DMS153 treated with DMSO at 0.1 percent for 48 hours (cell line): ENCODE results near the gene CMIP.
A peak's percentile ranks its signal among the peaks of the same experiment; 100 is the strongest.

Experiments
- DNase-seq: peaks from one replicate; lab custom pipeline; 2025; ENCODE audit not compliant: unreplicated experiment; lab: John Stamatoyannopoulos, UW

Gene CMIP

DNA sequence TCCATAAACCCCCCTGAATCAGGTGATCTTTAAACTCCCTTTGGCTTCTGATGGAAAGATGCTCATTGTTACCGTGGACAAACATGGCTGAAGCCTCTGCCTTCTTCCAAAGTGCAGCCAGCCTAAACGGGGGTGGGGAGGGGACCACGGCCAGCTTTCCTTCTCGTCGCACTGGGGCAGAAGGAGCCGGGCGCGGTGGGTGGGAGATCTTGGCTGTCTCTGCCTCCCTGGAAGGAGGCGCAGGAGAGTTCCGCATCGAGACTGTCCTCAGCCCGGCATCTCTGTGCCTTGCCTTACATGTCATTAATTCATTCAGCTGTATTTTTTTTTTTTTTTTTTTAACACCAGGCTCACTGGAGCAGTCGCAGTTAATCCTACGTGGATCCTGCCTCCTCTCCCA, 171.2 kb downstream of the CMIP start:
- no peak for DNase-seq

- DNase-seq, result no peak
These were observed 171.9 kb downstream of the CMIP start for GRCh38 chr16:81616321-81617020.

DNA sequence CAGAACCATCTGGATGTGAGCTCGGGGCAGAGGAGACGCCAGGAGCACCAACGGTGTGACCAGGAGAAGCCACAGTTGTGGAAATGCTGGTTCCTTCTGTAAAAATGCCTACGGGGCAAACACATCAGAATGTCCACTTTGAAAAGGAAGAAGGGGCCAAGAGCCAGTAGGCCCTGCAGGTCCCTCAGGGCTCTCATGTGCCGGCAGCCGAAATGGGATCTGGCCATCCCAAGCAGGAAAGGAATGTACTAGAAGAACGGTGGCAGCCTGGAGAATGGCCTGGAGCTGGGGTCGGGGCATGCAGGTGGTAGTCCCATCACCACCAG, 172.4 kb downstream of the CMIP start:
- no peak for DNase-seq

DNA sequence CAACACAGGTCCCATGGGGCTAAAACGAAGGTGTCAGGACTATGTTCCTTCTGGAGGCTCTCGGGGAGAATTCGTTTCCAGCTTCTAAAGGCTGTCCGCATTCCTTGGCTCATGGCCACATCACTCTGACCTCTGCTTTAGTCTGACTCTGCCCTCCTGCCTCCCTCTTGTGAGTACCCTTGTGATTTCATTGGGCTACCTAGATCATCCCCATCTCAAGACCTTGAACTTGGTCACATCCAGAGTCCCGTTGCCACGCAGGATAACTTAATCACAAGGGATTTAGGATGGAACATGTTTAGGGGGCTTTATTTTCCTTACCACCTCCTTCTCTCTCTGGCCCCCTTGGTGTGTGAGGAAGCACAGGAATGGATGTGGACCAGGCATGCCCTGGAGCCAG, 173.6 kb downstream of the CMIP start:
- no peak for DNase-seq

DNA sequence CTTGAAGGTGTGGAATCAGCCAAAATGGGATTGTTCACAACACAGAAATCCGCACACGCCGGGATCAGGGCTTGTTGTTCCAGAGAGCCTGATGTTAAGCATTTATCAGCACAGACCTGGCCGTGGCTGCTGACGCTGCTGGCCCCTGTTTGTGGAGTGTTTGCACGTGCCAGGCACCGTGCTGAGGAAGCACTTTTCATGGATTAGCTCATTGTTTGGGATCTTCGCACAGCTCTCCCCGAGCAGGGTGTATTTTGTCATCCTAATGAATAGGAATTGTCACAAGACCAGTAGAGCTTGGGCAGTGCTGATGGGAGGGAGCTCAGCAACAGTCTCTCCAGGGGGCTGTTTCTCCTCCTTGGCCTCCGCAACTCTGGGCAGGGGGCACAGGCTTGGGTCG, 174.1 kb downstream of the CMIP start:
- peak; percentile 14 for DNase-seq

DNA sequence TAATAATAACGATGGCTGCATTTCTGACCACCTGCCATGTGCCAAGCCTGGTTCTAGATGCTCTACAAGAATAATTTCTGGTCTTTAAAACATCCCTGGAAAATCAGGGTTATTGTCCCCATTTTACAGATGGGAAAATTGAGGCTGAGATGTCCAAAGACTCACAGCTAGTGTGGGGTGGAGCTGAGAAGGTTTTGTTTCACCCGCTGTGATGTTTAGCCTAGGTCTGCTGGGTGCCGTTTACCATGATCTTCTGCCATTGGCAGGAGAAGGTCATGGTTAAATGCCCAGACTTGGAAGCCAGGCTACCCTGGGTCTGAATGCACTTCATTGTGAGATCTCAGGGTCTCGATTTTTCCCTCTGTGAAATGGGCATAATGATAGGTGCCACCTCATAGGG, 175.4 kb downstream of the CMIP start:
- no peak for DNase-seq

DNA sequence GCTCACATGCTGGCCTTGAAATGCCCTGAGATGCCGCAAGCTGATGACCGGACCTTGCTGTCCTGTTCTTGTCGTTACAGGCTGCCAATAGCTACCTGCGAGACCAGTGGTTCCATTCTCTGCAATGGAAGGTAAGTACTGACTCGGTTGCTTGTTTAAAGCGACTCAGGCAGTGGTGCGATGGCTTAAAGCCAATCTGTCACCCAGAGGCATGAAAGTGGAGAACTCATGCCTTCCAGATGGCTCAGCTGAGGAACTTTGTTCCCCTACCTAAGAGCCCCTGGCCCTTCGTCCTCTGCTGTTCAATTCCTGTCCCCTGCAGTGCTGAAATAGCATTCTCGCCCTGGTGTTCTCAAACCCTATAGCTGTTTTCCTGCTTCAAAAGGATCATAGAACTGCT, 176.2 kb downstream of the CMIP start:
- DNase-seq, result no peak

DNA sequence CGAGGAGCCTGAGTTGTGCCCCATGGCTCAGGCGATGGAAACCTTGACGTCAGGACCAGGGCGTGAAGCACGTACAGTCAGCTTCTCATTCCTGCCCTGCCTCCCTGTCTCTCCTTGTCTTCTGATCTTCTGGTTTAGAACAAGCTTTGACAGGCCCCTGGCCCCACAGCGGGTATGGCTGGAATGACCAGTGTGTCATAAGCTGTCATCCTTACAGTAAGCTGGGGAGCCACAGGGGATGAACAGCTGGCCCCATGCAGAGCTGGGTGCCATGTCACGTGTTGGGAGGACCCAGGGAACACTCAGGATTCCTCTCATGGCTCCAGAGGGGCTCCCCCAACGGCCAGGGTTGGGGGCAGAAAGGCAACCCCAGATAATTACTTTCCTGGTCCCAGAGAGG, 176.9 kb downstream of the CMIP start:
- no peak for DNase-seq

GRCh38 chr16:81623365-81624102, 178.9 kb downstream of the CMIP start:
- DNase-seq, result peak; percentile 44

GRCh38 chr16:81624403-81624759, 179.8 kb downstream of the CMIP start:
- DNase-seq, result no peak

DNA sequence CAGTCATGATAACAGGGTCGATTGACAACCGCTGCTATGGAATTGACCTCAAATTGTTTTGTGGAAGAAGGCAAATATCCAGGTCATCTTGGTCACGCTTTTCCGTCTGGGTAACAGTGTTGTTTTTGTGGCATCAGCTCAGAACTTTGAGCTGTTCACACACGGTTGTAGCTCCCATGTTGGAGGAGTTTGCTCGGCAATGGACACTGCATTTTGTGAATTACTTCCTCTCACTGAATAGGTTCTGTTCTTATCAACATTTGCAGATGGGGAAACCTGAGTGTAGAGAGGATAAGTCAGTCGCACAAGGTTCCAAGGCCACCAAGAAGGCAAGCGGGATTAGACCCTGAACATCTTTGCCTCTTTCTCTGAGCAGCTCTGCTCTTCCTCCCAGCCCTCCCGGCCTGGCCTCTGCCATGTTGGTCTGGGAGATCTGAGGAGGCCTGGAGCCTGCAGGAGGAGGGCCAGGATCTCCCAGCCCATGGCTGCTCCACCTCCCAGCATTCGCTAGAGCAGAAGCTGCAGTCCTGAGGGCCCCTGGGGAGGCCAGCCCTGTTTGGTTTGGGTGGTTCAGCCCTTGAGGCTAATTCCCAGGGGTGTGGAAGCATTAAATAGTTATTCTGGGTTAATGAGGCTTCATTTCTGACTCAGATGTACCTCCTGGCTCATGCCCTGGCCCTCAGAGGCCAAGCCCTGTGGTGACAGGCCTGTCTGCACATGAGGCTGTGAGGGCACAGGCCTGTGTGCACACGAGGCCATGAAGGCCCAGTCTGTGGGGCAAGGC, 180.3 kb downstream of the CMIP start:
- DNase-seq, result peak; percentile 33

DNA sequence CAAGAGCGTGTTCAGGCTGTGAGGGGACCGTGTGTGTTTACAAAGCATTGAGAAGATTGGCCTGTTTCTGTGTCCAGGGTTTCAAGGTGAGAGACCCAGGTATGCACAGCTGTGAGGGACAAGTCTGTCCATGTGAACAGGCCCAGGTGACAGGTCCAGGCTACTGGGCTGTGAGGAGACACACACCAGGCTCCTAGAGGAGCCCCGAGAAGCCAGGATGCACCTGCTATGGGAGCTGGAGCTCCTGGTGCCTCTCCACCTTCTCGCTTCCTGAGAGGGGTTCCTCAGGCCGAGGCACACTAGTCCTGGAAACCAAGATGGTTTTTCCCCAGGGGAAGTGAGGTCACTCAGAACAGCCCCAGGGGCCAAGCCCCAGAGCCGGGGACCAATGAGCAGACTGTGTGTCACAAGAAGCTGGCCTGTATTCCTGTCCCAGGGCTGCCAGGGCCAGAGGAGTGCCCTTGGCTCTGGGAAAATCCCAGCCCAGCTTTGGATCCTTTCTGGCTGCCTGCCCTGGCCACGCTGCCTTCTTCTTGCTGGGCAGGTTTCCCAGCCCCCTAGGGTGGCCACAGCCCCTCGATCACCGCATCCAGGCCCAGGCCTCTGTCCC, 181.0 kb downstream of the CMIP start:
- no peak for DNase-seq

DNA sequence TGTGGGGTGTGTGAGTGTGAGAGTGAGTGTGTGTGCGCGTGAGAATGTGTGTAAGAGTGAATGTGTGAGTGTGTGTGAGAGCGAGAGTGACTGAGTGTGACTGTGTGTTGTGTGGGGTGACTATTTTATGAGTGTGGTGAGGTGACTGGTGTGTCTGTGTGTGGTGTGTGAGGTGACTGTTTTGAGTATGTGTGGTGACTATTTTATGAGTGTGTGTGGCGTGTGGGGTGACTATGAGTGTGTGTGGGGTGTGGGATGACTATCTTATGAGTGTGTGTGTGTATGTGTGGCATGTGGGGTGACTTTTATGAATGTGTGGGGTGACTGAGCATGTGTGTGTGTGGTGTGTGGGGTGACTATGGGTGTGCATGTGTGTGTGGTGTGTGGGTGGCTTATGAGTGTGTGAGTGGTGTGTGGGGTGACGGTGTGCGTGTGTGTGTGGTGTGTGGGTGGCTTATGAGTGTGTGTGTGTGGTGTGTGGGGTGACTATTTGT, 181.6 kb downstream of the CMIP start:
- no peak for DNase-seq

DNA sequence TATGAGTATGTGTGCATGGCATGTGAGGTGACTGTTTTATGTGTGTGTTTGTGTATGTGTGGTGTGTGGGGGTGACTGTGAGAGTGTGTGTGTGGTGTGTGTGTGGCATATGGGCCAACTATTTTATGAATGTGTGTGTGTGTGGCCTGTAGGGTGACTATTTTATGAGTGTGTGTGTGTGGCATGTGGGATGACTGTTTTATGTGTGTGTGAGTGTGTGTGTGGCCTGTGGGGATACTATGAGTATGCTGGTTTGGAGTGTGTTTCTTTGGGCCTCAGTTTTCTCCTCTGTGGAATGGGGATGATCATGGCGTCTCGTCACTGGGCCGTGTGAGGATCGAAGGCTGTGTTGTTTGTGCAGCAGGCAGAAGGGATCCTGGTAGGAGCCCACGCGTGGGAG, 182.4 kb downstream of the CMIP start:
- no peak for DNase-seq

DNA sequence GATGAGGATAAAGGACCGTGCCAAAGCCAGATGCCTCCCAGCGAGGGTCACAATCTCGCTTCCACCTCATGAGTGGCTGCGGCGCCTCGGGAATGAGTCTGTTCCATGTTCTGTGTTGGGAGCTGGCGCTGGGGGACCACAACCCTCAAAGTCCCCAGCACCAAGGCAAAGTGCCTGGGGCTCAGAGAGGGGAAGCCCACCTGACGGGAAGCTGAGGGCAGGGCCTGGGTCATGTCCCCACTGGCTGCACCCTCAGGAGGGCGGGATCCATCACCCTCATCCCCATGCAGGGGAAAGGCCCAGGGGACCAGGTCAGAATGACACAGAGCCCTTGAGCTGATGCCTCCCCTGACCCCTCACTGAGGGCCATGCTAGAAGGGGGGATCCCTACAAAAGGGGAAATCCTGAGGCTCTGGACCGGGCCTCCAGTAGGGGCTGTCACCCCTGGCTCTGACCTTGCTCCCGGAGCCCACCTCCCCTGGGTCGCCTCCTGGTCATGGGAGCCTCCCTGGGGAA, 183.2 kb downstream of the CMIP start:
- DNase-seq, result no peak

DNA sequence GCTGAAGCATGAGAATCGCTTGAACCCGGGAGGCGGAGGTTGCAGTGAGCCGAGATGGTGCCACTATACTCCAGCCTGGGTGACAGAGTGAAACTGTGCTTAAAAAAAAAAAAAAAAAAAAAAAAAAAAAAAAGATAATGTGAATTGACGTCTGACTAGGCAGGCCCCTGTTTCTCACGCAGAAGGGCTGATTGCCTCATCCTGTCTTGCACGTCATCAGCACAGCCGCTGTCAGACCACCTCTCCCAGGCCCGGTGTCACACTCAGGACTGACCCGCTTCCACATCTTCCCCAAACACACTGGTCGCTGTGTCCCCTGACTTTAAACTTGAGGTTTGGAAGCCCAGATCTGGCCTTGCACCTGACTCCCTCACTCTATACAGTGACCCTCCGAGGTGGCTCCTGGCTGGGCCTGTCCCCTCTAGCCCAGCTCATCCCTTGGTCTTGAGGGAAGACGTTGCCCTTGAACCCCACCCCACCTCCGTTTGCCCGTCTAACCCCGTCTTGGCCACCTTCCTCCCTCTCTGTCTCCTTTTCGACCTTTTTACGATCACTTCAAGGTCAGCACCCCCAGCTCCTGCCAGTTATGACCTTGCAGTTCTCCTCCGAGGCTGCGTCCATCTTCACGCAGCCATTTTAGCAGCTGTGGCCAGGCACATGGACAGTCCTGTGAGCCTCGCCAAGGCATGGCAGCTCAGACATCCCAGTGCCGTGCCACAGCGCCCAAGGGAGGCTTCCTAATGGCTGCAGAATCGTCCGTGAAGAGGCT, 184.6 kb downstream of the CMIP start:
- no peak for DNase-seq

DNA sequence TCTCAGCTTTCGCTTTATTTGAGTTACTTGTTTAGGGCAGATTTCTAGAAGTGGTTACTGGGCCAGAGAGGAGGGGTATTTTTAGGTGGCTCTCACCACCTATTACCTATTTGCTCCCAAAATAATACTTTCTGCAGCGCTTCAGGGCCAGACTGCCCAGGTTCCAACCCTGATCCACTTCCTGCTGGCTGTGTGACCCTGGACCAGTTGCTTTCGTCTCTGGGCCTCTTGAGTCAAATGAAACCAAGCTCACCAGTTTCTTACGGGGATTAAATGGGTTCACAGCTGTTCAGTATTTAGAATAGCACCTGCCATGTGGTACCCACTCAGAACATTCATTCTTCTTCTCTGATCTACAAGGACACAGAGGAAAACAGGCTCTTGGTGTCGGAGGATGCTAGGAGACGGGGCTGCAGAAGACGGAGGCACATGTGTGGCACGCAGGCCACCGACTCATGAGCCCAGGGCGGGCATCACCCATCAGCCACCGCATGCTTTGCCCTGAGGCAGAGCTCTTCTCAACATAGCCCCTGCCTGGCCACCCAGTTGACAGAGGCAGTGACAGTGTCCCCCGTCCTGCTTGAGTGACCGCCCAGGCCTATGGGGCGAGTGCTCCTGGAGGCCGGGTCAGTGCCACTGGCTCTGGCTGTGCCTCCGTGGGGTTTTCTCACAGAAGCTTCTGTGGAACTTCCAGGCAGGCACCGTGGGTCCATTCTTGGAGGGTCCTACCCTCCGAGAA, 185.5 kb downstream of the CMIP start:
- DNase-seq, result no peak

DNA sequence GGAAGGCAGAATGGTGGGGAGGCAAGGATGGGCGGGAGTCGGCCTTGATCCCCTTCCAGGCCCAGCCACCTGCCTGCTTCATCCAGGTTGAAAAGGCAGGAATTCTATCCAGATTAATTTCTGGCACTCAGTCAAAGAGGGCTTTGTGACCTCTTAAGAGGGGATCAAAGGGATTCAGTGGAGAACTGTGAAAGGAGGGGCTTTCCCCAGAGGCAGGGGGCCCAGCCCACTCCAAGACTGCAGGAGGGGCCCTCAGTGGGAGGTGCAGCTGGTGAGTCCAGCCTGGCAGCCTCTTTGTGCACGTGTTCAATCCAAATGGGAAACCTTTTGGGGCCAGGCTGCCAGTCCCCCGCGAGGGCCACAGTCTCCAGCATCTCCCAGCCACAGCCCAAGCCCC, 186.0 kb downstream of the CMIP start:
- no peak for DNase-seq

GRCh38 chr16:81632392-81633146, 188.0 kb downstream of the CMIP start:
- no peak for DNase-seq
